OCI-M2 (cell line): ENCODE data around the gene ADAM19.

Experiments used
- DNase-seq: peaks from one replicate; lab custom pipeline; 2025; ENCODE audit not compliant: unreplicated experiment; lab: John Stamatoyannopoulos, UW

Gene ADAM19

GRCh38 chr5:157575381-157576020 is at the start of gene ADAM19:
TSS of gene ADAM19 (minus strand) at chr5:157575775. CDS start at chr5:157575696, 79 bp downstream.
- no peak for DNase-seq

DNA sequence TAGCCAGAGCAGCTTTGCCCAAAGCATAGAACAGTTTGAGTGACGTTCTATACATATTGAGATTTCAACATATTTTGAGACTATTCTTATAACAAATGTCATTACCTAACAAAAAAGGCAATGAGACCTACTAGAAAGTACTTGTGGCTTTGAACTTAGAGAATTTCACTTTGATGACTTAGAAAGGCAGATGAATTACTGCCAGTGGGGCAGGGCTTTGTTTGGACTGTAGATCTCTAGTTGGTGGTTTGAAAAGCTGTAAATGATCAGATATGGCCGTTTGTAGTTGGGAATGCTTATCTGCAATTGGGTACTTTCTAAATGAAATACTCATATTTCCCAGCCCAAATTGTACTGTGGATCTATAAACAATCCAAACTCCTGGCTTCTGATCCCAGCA is 48.6 kb upstream of the ADAM19 start:
- DNase-seq: no peak

GRCh38 chr5:157620776-157621175 is 45.2 kb upstream of the ADAM19 start:
- no peak for DNase-seq

- no peak for DNase-seq
These were observed 42.7 kb upstream of the ADAM19 start for GRCh38 chr5:157618191-157618765.

- no peak for DNase-seq
These were observed 41.2 kb upstream of the ADAM19 start for GRCh38 chr5:157616785-157617184.

DNA sequence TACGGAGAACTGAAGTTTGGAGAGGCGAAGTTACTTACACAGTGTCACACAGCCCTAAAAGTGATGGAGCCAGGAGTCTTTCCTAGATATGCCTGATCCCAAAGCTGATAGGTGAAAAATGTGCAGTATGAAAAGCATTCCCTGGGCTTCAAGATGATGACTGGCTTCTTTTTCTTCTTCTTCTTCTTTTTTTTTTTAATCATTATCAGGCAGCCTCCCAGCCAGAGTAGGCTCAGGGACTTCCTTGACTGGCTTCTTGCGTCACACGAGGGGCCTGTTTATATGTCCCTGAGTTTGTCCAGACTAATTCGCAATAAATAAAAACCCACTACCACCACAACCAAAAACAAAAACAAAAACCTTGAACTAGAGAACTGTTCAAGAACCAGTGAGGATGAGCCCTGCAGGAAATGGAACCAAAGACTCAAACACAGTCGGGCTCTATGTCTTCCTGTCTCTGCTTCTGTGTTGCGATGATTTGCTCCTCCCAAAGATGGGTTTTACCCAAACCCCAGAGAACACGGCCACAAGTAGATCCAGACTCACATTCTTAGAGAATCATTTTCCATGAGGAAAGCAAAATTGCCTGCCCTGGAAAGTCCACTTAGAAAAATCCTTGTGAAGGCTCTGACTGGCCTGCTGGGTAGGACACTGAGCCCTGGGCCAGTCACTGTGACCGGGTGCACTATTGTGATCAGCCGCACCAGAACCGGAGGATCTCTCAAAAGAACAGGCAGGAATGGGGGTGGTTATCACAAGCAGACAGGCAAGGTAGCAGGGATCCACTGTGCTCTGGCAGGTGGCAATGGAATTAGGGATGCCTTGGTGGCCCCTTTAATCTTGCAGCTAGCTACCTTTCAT is 38.0 kb upstream of the ADAM19 start:
- no peak for DNase-seq

DNA sequence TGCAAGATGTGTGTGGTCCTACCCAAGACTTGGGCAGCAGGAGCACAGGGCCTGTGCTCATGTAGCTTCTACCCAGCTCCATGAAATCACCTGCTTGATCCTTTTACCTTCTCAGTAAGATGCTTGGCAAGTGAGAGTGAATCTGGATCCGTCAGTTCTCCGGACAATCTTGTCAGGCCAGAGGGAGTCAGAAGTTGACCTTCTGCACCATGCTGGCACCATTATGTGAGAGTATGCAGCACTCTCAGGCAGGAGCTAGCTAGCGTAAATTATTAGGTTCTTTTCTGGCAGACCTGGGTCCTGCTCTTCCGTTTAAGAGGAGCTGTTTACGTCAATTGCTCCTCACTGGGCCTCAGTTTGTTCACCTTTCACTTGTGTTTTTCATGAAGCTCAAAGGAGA is 37.0 kb upstream of the ADAM19 start:
- DNase-seq: no peak

- no peak for DNase-seq
These were observed 36.2 kb upstream of the ADAM19 start for GRCh38 chr5:157611571-157612476.

GRCh38 chr5:157610990-157611389 is 35.4 kb upstream of the ADAM19 start:
- DNase-seq: no peak

GRCh38 chr5:157608972-157609565 is 33.5 kb upstream of the ADAM19 start:
- DNase-seq: no peak

- no peak for DNase-seq
These were observed 32.0 kb upstream of the ADAM19 start for GRCh38 chr5:157607371-157608161.

DNA sequence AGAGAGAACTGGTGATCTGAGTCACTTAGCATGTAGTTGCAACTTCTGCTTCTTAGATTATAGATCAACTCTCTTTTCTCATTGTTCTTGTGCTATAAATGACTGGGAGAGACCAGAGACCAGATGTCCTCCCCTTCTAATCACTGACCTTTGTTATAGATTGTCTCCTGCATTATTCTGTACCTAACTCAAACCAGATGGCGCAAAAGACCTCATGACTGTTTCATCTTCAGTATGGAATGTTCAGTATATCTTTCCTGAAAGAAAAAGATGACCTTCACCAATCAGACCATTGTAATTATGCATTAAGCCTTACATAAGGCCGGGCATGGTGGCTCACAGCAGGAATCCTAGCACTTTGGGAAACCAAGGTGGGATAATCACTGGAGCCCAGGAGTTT is 30.5 kb upstream of the ADAM19 start:
- no peak for DNase-seq

- DNase-seq: no peak
These were observed 28.0 kb upstream of the ADAM19 start for GRCh38 chr5:157603333-157604190.

DNA sequence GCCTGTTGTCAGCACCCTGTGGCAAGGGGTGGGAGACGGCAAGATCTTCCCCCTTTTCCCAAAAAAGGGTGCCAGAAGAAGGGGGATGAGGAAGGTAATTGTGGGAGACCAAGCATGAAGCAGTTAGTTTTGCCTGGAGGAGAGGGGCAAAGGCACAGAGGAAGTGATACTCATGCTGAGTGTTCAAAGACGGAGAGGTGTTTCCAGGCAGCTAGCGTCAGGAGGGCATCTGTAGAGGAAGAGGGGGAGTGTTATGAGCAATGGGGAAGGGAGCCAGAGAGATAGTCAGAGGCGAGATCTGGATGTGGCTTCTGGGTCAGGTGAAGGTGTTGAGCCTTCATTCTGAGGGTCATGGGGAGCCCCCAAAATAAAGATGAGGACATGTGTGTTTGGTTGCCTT is 26.9 kb upstream of the ADAM19 start:
- no peak for DNase-seq

- no peak for DNase-seq
These were observed 24.7 kb upstream of the ADAM19 start for GRCh38 chr5:157600252-157600651.

DNA sequence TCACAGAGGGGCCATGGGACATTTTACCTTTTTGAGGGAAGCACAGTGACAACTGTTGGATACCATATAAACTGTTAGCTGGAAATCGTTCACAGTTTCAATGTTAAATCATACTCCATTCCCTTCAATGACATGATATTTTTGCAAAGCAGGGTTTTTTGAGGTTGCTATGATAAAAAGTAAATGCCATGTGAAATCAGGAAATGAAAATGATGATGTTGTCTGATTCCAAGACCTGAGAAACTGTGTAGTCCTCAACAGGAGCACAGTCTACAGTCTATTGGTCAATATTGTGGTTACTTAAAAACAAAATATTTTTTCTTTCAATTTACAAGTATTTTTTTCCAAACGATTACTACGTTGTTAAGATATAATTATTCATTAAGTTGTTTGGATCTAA is 24.0 kb upstream of the ADAM19 start:
- no peak for DNase-seq

DNA sequence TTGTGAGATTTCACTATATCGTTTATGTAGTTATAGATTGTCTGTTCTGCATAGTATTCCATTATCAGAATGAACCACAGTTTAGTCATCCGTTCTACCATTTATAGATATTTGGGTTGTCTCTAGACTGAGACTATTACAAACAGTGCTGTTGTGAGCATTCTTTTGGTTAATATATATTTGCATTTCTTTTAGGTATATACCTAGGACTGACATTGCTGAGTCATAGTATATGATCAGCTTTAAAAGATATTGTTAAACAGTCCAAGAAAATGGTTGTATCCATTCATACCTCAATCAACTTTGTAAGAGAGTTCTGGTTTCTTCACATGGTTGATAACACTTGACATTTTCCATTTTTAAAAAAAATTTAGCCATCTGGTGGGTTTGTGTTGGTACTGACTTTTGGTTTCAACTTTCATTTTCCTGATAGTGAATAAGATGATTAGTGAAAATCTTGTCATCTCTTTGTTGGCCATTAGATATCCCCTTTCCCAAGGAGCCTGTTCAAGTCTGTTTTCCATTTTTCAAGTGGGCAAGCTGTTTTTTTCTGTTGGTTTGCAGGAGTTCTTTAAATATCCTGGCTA is 22.9 kb upstream of the ADAM19 start:
- no peak for DNase-seq

DNA sequence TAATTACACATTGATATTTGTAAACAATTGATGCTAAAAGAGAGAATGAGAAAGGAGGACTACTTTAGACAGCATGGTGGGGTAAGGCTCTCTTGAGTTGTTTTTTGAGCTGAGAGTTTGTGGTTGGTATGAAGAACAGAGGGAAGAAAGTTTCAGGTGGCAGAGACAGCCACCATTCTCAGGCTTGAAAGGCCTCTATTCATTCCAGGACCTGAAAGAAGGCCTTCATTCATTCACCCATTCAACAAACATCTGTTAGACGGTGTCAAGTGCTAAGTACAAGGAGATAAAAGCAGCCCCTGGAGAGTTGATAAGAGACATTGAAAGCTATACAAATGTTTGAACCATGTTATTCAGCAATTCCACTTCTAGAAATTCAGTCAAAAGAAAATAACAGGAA is 21.7 kb upstream of the ADAM19 start:
- DNase-seq: no peak

DNA sequence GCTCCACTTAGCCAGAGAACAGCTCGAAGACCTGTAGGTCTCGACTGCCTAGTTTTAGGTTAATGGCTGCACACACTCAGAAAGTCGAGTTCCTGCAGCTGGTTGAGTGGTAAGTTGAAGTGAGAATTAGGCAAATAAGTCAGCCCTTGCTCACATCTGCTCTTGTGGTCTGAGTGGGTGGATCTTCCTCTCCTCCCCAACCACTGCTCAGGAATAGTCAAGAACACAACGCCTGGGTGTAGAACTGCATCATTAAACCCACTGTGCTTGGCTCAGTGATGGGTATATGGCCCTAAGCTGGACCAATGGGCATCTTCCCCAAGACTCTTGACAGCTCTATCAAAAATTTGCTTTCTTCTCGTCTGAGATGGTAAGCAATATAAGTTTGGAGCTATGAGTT is 20.9 kb upstream of the ADAM19 start:
- no peak for DNase-seq
